ENCODE data around the gene FIG4. TPM values are rescaled to one million over a fixed set of nuclear protein-coding genes. Genes with fewer than 3 reads are reported as not detected.
A peak's percentile ranks its signal among the peaks of the same experiment; 100 is the strongest.
"Not testable (repeated sequence)": the region's sequence is repeated elsewhere in the genome, so short reads cannot be mapped to it uniquely, and the experiment has no call there.

Gene FIG4
- total RNA-seq, 1 experiment from 2014 or later: 5.6 TPM

DNA sequence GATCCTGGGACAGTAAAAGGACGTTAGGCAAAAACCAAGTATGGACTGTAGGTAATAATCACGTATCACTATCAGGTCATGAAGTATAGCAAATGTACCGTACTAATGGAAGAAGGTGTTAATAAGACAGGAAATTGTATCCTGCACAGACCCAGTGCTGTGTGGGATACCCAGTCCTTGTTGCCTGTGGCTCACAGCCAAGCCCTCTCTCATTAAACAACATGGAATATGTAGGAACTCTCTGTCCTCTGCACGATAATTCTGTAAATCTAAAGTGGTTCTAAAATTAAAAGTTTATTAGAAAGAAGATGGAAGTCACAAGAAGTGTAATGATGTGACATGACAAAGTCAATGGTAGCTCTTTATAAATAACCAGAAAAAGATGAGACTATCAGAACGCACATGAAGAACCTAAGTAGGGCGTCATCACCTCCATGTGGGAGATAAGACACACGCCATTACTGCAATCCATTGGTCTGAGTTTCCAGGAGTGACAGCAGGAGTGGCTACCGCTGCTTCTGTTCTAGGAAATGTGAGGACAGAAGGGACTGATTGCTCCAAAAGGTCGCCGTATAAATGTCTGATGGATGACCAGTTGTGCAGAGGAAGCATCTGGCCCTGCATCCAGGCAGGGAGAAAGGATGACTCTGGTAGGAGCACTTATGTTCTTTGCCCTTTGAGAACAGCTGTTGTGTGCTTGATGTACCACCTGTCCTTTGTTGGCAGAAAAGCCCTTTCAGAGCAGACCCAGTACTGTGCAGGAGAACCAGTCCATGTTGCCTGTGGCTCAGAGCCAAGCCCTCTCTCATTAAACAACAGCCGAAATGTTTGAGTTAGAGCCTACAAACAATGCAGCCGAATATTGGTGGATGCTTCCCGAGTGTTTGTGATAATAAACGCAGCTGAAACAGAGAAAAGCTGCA, 125.6 kb downstream of the FIG4 start:
- peak; percentile 57 to 68 for DNase-seq
- H3K4me1 ChIP-seq: peaks cover 16% of the 10 kb centered on the region
- no peaks in the 10 kb centered on the region for H3K27me3 ChIP-seq
- H3K27ac ChIP-seq: peak overlapping the region; percentile 4; the same call in 1 of the 2 replicates
- H3K4me3 ChIP-seq: no peak overlapping the region
- H3K9me3 ChIP-seq (replicated peaks): no peaks in the 10 kb centered on the region
- H3K36me3 ChIP-seq: no peaks in the 10 kb centered on the region

DNA sequence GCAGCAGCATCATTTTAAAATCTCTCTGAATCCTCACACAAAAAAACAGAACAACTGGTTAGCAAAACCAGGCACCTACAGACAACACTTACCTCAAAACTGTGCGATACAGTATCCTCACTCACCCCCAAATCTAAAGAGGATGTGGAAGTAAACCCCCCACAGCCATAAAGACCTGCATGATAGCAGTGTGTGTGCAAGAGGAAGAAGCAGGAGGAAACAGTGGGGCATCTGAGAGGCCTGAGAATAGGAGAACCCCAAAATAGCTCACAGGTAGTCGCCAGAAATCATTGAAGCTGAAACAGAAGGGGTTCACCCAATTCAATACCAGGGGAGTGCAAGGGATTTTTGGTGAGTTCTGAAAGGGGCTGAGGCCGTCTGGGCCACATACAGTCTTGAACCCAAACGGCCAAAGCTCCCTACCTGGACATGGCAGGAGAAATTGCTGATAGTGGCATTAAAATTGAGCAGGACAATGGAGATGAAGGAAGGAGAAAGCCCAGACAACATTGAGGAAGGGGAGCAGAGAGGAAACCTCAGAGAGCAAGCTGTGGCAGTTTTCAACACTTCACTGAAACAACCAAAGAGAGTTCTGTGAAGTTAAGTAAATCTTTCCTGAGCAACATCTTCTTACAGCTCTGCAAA, 129.7 kb downstream of the FIG4 start:
- no peaks in the 10 kb centered on the region for H3K9me3 ChIP-seq (replicated peaks)
- peaks cover 16% of the 10 kb centered on the region for H3K4me1 ChIP-seq
- H3K27ac ChIP-seq: no peak overlapping the region
- H3K4me3 ChIP-seq: no peak overlapping the region
- DNase-seq: no peak
- H3K27me3 ChIP-seq: no peaks in the 10 kb centered on the region
- no peaks in the 10 kb centered on the region for H3K36me3 ChIP-seq

GRCh38 chr6:109821428-109821827, 130.3 kb downstream of the FIG4 start:
- H3K27me3 ChIP-seq: no peaks in the 10 kb centered on the region
- no peak for DNase-seq
- no peak overlapping the region for H3K4me3 ChIP-seq
- no peaks in the 10 kb centered on the region for H3K36me3 ChIP-seq
- H3K27ac ChIP-seq: no peak overlapping the region
- H3K4me1 ChIP-seq: peaks cover 13% of the 10 kb centered on the region
- H3K9me3 ChIP-seq (replicated peaks): no peaks in the 10 kb centered on the region

DNA sequence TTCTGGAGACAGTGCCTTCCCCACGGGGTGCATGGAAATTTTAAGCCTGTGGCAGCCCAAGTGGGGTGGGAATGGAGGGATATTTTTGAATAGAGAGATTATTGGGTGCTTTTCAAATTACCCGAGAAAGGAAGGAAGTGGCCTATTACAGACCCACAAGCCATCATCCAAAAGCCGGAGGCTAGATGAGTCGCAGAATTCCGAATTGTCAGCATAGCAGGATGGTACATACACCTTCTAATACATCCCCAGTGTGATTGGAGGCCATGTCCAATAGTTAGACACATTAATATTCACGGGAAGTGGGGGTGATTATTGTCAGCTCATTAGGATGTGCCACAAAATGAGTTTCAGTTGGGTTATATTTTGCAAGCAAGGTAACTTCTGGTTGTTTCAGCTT, 133.0 kb downstream of the FIG4 start:
- no peaks in the 10 kb centered on the region for H3K4me1 ChIP-seq
- no peaks in the 10 kb centered on the region for H3K27me3 ChIP-seq
- no peak overlapping the region for H3K27ac ChIP-seq
- no peaks in the 10 kb centered on the region for H3K9me3 ChIP-seq (replicated peaks)
- no peak overlapping the region for H3K4me3 ChIP-seq
- DNase-seq: no peak
- no peaks in the 10 kb centered on the region for H3K36me3 ChIP-seq

GRCh38 chr6:109826551-109826950, 135.5 kb downstream of the FIG4 start:
- no peaks in the 10 kb centered on the region for H3K27me3 ChIP-seq
- no peaks in the 10 kb centered on the region for H3K9me3 ChIP-seq (replicated peaks)
- H3K4me1 ChIP-seq: no peaks in the 10 kb centered on the region
- H3K27ac ChIP-seq: no peak overlapping the region
- H3K4me3 ChIP-seq: no peak overlapping the region
- no peak for DNase-seq
- H3K36me3 ChIP-seq: no peaks in the 10 kb centered on the region

- H3K27me3 ChIP-seq; H3K36me3 ChIP-seq; H3K4me1 ChIP-seq; H3K4me3 ChIP-seq; DNase-seq; H3K27ac ChIP-seq; H3K9me3 ChIP-seq (replicated peaks): not testable (repeated sequence)
Measured at GRCh38 chr6:109831352-109831751, 140.3 kb downstream of the FIG4 start.

GRCh38 chr6:109834131-109834530, 143.0 kb downstream of the FIG4 start:
- DNase-seq: no peak
- H3K36me3 ChIP-seq: no peaks in the 10 kb centered on the region
- H3K4me1 ChIP-seq: no peaks in the 10 kb centered on the region
- H3K27ac ChIP-seq: no peak overlapping the region
- no peaks in the 10 kb centered on the region for H3K27me3 ChIP-seq
- H3K9me3 ChIP-seq (replicated peaks): no peaks in the 10 kb centered on the region
- H3K4me3 ChIP-seq: no peak overlapping the region

GRCh38 chr6:109834595-109835437, 143.7 kb downstream of the FIG4 start:
- no peaks in the 10 kb centered on the region for H3K27me3 ChIP-seq
- no peak for DNase-seq
- no peaks in the 10 kb centered on the region for H3K4me1 ChIP-seq
- H3K4me3 ChIP-seq: no peak overlapping the region
- no peaks in the 10 kb centered on the region for H3K36me3 ChIP-seq
- no peaks in the 10 kb centered on the region for H3K9me3 ChIP-seq (replicated peaks)
- no peak overlapping the region for H3K27ac ChIP-seq

- H3K36me3 ChIP-seq: no peaks in the 10 kb centered on the region
Measured at GRCh38 chr6:109840034-109840433, 148.9 kb downstream of the FIG4 start.

GRCh38 chr6:109840796-109841195, 149.7 kb downstream of the FIG4 start:
- H3K36me3 ChIP-seq: no peaks in the 10 kb centered on the region

More at GRCh38 chr6:109840034-109840433, 148.9 kb downstream of the FIG4 start:
- no peak for DNase-seq
- H3K4me3 ChIP-seq: no peak overlapping the region
- H3K27me3 ChIP-seq: no peaks in the 10 kb centered on the region
- H3K4me1 ChIP-seq: no peaks in the 10 kb centered on the region
- no peak overlapping the region for H3K27ac ChIP-seq
- H3K9me3 ChIP-seq (replicated peaks): no peaks in the 10 kb centered on the region

GRCh38 chr6:109841869-109842268, 150.8 kb downstream of the FIG4 start:
- Histone ChIP-seq H3K9me3 (replicated peaks) (no peaks in the 10 kb centered on the region), H3K36me3 (no peaks in the 10 kb centered on the region), H3K4me1 (no peaks in the 10 kb centered on the region), H3K4me3 (no peak overlapping the region), H3K27ac (no peak overlapping the region), H3K27me3 (no peaks in the 10 kb centered on the region)
- DNase-seq: no peak

More at GRCh38 chr6:109840796-109841195, 149.7 kb downstream of the FIG4 start:
- DNase-seq: peak; percentile 44 to 45
- H3K4me3 ChIP-seq: no peak overlapping the region
- no peak overlapping the region for H3K27ac ChIP-seq
- no peaks in the 10 kb centered on the region for H3K4me1 ChIP-seq
- H3K27me3 ChIP-seq: no peaks in the 10 kb centered on the region
- H3K9me3 ChIP-seq (replicated peaks): no peaks in the 10 kb centered on the region

- no peak for DNase-seq
- H3K27me3 ChIP-seq: no peaks in the 10 kb centered on the region
- H3K27ac ChIP-seq: no peak overlapping the region
- no peak overlapping the region for H3K4me3 ChIP-seq
- H3K36me3 ChIP-seq: no peaks in the 10 kb centered on the region
- H3K4me1 ChIP-seq: no peaks in the 10 kb centered on the region
- no peaks in the 10 kb centered on the region for H3K9me3 ChIP-seq (replicated peaks)
Measured at GRCh38 chr6:109852713-109853112, 161.6 kb downstream of the FIG4 start.

DNA sequence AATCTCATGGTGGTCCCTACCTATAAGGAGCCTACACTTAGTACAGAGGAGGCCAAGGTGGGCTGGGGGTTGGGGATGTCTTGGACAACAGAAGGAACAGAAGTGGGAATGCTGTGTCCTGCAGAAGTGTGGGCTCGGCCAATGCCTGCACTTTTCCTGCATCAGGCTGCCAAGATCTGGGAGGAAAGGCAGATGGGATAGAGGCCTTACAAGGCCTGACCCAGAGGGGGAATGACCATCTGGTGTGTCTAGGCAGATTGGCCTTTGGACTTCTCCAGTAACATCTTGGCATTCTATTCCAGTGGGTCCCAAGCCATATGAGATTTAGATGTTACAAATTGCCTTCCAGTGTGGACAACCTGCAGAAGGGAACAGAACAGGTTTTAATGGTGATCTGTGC, 162.3 kb downstream of the FIG4 start:
- Histone ChIP-seq H3K27me3 (no peaks in the 10 kb centered on the region), H3K4me1 (no peaks in the 10 kb centered on the region), H3K36me3 (no peaks in the 10 kb centered on the region), H3K9me3 (replicated peaks) (no peaks in the 10 kb centered on the region), H3K4me3 (no peak overlapping the region), H3K27ac (no peak overlapping the region)
- no peak for DNase-seq

- H3K36me3 ChIP-seq: no peaks in the 10 kb centered on the region
- no peak overlapping the region for H3K4me3 ChIP-seq
- no peak for DNase-seq
- H3K27ac ChIP-seq: no peak overlapping the region
- no peaks in the 10 kb centered on the region for H3K9me3 ChIP-seq (replicated peaks)
- H3K4me1 ChIP-seq: no peaks in the 10 kb centered on the region
- H3K27me3 ChIP-seq: no peaks in the 10 kb centered on the region
Measured at GRCh38 chr6:109853951-109854350, 162.9 kb downstream of the FIG4 start.

All from SJCRH30 (cell line).